ENCODE results near the gene MYLK4. TPM values are rescaled to one million over a fixed set of nuclear protein-coding genes. Genes with fewer than 3 reads are reported as not detected.

Gene MYLK4
- total RNA-seq, 1 donor = 0.72 TPM

DNA sequence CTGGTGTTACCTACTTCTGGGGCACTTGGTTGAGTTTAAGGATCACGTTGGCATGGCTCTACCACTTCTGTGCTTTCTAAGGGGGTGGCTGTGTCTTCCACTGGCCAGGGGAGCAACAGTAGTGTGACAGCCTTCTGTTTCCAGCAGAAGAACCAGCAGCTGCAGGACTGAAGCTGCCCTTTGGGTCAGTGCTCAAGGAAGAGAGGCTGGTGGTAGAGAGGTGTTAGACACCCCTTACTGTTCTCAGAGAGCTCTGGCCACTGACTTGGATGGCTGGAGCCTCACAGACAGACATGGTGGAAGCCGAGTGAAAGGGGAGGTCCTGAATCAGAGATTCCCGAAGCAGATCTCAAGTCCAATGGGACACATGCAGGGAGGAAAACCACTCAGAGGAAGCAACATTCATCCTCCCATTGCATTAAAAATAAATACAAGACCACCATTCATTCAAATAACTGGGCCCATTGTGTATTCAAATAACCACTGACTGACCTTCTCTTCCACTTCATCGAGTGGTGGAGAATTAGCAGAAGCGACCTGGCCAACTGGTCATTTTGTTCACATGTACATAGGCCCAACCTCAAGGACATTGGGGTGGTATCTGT, 106.7 kb downstream of the MYLK4 start:
- no peak overlapping the region for H3K4me3 ChIP-seq (ENCODE audit: low read depth, low read length)
- TF ChIP-seq, protein P1, sequence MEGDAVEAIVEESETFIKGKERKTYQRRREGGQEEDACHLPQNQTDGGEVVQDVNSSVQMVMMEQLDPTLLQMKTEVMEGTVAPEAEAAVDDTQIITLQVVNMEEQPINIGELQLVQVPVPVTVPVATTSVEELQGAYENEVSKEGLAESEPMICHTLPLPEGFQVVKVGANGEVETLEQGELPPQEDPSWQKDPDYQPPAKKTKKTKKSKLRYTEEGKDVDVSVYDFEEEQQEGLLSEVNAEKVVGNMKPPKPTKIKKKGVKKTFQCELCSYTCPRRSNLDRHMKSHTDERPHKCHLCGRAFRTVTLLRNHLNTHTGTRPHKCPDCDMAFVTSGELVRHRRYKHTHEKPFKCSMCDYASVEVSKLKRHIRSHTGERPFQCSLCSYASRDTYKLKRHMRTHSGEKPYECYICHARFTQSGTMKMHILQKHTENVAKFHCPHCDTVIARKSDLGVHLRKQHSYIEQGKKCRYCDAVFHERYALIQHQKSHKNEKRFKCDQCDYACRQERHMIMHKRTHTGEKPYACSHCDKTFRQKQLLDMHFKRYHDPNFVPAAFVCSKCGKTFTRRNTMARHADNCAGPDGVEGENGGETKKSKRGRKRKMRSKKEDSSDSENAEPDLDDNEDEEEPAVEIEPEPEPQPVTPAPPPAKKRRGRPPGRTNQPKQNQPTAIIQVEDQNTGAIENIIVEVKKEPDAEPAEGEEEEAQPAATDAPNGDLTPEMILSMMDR (IDR thresholded peaks at IDR 0.05; ENCODE audit: insufficient read depth, low read length) = no peak
- no peak for DNase-seq (ENCODE audit: low read depth)

DNA sequence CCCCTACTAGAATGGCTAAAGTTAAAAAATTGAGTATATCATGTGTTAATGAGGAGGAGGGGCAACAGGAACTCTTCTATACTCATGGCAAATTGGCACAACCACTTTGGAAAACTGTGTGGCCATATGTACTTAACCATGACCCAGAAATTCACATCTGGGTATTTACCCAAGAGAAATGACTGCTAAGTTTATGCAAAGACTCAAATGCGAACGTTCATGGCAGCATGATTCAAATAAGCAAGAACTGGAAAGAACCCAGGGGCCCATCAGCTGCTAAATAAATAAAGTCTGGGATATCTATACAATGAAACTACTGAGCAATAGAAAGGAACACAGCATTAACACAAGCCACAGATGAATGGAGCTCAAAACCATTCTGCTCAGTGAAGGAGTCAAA, 107.6 kb downstream of the MYLK4 start:
- no peak for DNase-seq (ENCODE audit: low read depth)
- TF ChIP-seq, protein P1 (IDR thresholded peaks at IDR 0.05; ENCODE audit: insufficient read depth, low read length) = no peak
- no peak overlapping the region for H3K4me3 ChIP-seq (ENCODE audit: low read depth, low read length)

DNA sequence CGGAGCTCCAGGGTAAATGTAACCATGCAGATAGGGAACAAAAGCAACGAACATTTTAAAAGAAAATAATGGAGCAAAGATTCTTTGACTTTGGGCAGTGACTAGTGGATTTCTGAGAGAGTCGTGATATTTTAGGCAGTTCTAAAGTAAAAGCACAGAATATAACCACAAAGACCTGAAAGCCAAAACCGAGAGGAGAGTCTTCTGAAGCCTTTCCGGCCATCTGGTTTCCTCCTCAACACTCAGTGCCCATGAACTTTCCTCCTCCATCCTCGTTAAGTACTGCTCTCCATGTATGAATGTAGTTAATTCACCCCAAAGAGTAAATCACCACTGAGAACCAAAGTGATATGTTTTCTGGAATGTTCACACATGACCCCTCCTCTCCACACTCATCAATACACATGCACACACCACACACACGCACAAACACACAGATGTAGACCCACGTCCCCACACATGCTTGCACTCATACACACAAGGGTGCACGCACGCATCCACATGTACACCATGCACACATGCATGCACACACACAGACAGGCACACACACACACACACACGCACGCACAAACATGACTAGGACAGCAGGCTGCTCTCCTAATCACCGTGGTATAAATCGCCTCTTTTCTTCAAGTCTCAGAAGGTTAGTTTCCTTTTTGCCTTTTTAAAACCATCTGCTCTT, 109.5 kb downstream of the MYLK4 start:
- no peak overlapping the region for H3K4me3 ChIP-seq (ENCODE audit: low read depth, low read length)
- TF ChIP-seq, protein P1 (IDR thresholded peaks at IDR 0.05; ENCODE audit: insufficient read depth, low read length) = no peak
- DNase-seq (ENCODE audit: low read depth) = no peak

DNA sequence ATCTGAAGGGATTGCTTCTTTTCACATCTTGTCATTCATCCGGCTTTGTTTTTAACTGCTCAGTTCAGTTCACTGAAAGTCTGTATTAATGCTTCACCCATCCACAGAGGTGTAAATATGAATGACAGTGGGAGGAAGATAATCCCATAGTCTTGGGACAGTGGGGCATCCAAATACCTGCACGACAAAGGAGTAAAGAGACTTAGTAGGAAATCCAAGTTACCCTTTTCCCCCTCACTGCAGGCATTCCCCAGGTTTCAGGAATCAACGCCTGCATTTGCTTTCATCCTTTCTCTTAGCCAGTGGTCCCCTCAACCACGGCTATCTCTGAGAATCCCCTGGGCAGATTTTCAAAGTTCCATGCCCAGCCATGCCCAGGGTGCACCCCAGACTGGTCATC, 110.2 kb downstream of the MYLK4 start:
- TF ChIP-seq, protein P1 (IDR thresholded peaks at IDR 0.05; ENCODE audit: insufficient read depth, low read length) = no peak
- no peak for DNase-seq (ENCODE audit: low read depth)

DNA sequence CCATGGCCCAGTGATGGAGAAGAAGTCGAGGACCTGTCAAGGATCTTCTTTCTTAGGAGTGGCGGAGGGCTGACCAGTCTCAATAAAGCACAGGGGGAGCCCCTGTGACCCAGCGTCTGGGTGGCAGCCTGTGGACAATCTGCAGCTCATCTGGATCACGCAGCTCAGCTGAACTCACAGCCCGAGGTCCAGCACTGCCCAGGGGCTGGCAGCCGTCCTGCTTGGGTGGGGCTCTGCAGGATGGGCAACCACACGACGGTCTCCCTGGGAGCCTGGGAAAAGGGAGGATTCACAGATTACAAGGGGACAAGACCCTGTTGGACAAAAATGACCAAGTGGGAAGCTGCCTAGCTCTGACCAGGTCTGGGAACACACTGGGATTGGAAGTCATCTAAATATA, 110.8 kb downstream of the MYLK4 start:
- TF ChIP-seq, protein P1 (IDR thresholded peaks at IDR 0.05; ENCODE audit: insufficient read depth, low read length) = no peak
- H3K4me3 ChIP-seq (ENCODE audit: low read depth, low read length) = no peak overlapping the region
- no peak for DNase-seq (ENCODE audit: low read depth)

More for the DNA sequence above, 110.2 kb downstream of the MYLK4 start:
- no peak overlapping the region for H3K4me3 ChIP-seq (ENCODE audit: low read depth, low read length)

DNA sequence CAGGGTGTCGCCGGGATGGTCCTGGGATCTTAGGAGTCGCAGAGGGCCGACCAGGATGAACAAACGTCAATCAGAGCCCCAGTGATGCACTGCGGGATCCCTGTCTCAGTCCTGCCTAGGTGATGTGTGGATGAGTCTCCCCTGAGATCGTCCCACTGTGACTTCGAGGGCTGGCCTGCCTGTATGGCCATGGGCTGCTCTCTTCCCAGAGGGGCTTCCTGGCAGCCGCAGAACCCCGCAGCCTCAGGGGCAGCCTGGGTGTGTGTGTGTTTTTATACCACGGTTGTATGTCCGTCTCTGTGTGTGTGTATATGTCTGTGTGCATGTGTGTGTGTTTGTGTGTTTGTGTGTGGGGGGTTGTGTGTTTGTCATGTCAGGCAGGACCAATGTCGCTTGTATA, 111.6 kb downstream of the MYLK4 start:
- H3K4me3 ChIP-seq (ENCODE audit: low read depth, low read length) = no peak overlapping the region
- no peak for DNase-seq (ENCODE audit: low read depth)
- TF ChIP-seq, protein P1 (IDR thresholded peaks at IDR 0.05; ENCODE audit: insufficient read depth, low read length) = no peak

Measured in fibroblast of the aortic adventitia (primary cell).